HEK293 (cell line): ENCODE results near the gene P2RX1.
"Not testable (repeated sequence)": the region's sequence is repeated elsewhere in the genome, so short reads cannot be mapped to it uniquely, and the experiment has no call there.

Experiments used
- CTCF ChIA-PET: fragments of 350-600 bp; formaldehyde crosslinking; extraction: SDS; loops from one replicate; lab custom pipeline; 2021; ENCODE audit warnings: antibody characterized with exemption; lab: Yijun Ruan, JAX
- POLR2A ChIA-PET: fragments of 300-600 bp; formaldehyde crosslinking; extraction: SDS; loops from one replicate; lab custom pipeline; 2020; ENCODE audit warnings: antibody characterized with exemption, inconsistent platforms; lab: Yijun Ruan, JAX
- H3K27ac ChIP-seq: fragments of 200-500 bp; sonication (Bioruptor generic); 2 replicates; pipeline ENCODE4 v1.5.1; 2014; ENCODE audit warnings: low read depth, low read length, control low read depth, inconsistent platforms; ENCODE audit errors: extremely low read depth
- H3K36me3 ChIP-seq, 2 experiments: fragments of 200-500 bp in 1 of 2; sonication (Bioruptor generic) in 1 of 2; 1 replicate in 1 of 2; 2 replicates in 1 of 2; pipeline ENCODE4 v1.5.1; 2014 to 2017; ENCODE audit warnings: inconsistent platforms in 2 of 2, low read length in 2 of 2; ENCODE audit not compliant: control insufficient read depth in 2 of 2, insufficient read depth in 1 of 2
- H3K4me1 ChIP-seq: fragments of 200-500 bp; sonication (Bioruptor generic); 2 replicates; pipeline ENCODE4 v1.5.1; 2014; ENCODE audit warnings: mild to moderate bottlenecking, low read length, inconsistent platforms; ENCODE audit not compliant: control insufficient read depth, insufficient read depth
- H3K4me3 ChIP-seq: 2 replicates; pipeline ENCODE4 v1.5.1; 2011; ENCODE audit warnings: low read depth, mild to moderate bottlenecking, control low read depth, low read length, moderate library complexity
- H3K9me3 ChIP-seq: fragments of 200-500 bp; sonication (Bioruptor generic); 2 replicates; pipeline ENCODE4 v1.5.1; 2014; ENCODE audit warnings: low read depth, low read length, inconsistent platforms; ENCODE audit not compliant: control insufficient read depth, insufficient read depth
- KLF8 ChIP-seq: fragments of 450-650 bp; formaldehyde crosslinking; IDR thresholded peaks from 2 replicates; pipeline ENCODE4 v1.5.1; 2016; ENCODE audit warnings: missing biosample characterization, missing genetic modification characterization
- SP2 ChIP-seq: fragments of 450-650 bp; formaldehyde crosslinking; IDR thresholded peaks from 2 replicates; pipeline ENCODE4 v1.5.1; 2016; ENCODE audit warnings: missing biosample characterization, missing genetic modification characterization
- ZBTB20 ChIP-seq: fragments of 450-650 bp; formaldehyde crosslinking; IDR thresholded peaks from 2 replicates; pipeline ENCODE4 v1.5.1; 2016; ENCODE audit warnings: missing biosample characterization, missing genetic modification characterization
- ZNF146 ChIP-seq: fragments of 450-650 bp; formaldehyde crosslinking; IDR thresholded peaks from 2 replicates; pipeline ENCODE4 v1.5.1; 2016; ENCODE audit warnings: missing biosample characterization, missing genetic modification characterization
- ZNF169 ChIP-seq: fragments of 450-650 bp; formaldehyde crosslinking; IDR thresholded peaks from 2 replicates; pipeline ENCODE4 v1.5.1; 2016; ENCODE audit warnings: missing biosample characterization, missing genetic modification characterization
- ZNF248 ChIP-seq: fragments of 450-650 bp; formaldehyde crosslinking; IDR thresholded peaks from 2 replicates; pipeline ENCODE4 v1.5.1; 2017; ENCODE audit warnings: missing biosample characterization, missing genetic modification characterization
- ZNF324 ChIP-seq: fragments of 450-650 bp; formaldehyde crosslinking; IDR thresholded peaks from 2 replicates; pipeline ENCODE4 v1.5.1; 2016; ENCODE audit warnings: missing biosample characterization, missing genetic modification characterization
- ZNF341 ChIP-seq: fragments of 450-650 bp; formaldehyde crosslinking; IDR thresholded peaks from 2 replicates; pipeline ENCODE4; 2016; ENCODE audit warnings: low read depth, missing biosample characterization, missing genetic modification characterization
- ZNF549 ChIP-seq: fragments of 450-650 bp; IDR thresholded peaks from 2 replicates; pipeline ENCODE4 v1.5.1; 2018; ENCODE audit warnings: missing biosample characterization, missing genetic modification characterization, mild to moderate bottlenecking, inconsistent platforms, moderate library complexity
- ZSCAN23 ChIP-seq: fragments of 450-650 bp; formaldehyde crosslinking; IDR thresholded peaks from 2 replicates; pipeline ENCODE4 v1.5.1; 2016; ENCODE audit warnings: missing biosample characterization, missing genetic modification characterization
- TF ChIP-seq, protein P1 (sequence below): fragments of 450-650 bp; formaldehyde crosslinking; IDR thresholded peaks from 2 replicates; pipeline ENCODE4 v1.5.1; 2016; ENCODE audit warnings: missing biosample characterization, missing genetic modification characterization
- TF ChIP-seq, protein P2 (sequence below): fragments of 450-650 bp; formaldehyde crosslinking; IDR thresholded peaks from 2 replicates; pipeline ENCODE4; 2016; ENCODE audit warnings: missing biosample characterization, missing genetic modification characterization

Gene P2RX1

DNA sequence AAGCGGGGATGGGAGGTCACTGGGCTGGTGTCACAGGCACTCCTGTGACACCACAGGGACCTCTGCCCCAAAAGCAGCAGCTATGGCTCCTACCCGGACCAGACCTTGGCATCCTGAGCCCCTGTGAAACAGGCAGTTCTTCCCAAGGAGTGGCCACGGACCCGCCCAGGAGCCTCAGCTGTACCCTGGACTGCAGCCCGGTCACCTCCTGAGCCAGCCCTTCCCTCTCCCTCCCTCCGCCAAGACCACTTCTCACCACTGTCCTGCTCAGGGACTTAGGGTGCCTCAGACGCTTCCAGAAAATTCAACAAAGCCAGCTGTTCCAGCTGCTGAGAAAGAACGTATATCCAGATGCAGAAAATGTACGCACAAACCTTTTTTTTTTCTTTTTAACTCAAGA, 56.3 kb downstream of the P2RX1 start:
- Histone ChIP-seq H3K4me1 (no peaks in the 10 kb centered on the region), H3K27ac (no peak overlapping the region), H3K4me3 (no peak overlapping the region), H3K9me3 (no peaks in the 10 kb centered on the region), H3K36me3 (peaks cover 0 to 38% of the 10 kb centered on the region in 2 experiments; a peak in 2 of 3 replicates)
- TF ChIP-seq ZNF248 (tag by site-specific recombination), result no peak
- TF ChIP-seq, protein P1, sequence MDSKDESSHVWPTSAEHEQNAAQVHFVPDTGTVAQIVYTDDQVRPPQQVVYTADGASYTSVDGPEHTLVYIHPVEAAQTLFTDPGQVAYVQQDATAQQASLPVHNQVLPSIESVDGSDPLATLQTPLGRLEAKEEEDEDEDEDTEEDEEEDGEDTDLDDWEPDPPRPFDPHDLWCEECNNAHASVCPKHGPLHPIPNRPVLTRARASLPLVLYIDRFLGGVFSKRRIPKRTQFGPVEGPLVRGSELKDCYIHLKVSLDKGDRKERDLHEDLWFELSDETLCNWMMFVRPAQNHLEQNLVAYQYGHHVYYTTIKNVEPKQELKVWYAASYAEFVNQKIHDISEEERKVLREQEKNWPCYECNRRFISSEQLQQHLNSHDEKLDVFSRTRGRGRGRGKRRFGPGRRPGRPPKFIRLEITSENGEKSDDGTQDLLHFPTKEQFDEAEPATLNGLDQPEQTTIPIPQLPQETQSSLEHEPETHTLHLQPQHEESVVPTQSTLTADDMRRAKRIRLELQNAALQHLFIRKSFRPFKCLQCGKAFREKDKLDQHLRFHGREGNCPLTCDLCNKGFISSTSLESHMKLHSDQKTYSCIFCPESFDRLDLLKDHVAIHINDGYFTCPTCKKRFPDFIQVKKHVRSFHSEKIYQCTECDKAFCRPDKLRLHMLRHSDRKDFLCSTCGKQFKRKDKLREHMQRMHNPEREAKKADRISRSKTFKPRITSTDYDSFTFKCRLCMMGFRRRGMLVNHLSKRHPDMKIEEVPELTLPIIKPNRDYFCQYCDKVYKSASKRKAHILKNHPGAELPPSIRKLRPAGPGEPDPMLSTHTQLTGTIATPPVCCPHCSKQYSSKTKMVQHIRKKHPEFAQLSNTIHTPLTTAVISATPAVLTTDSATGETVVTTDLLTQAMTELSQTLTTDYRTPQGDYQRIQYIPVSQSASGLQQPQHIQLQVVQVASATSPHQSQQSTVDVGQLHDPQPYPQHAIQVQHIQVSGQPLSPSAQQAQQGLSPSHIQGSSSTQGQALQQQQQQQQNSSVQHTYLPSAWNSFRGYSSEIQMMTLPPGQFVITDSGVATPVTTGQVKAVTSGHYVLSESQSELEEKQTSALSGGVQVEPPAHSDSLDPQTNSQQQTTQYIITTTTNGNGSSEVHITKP, result 0 out of 2 replicates have a peak, but pooled peaks have one; percentile 47
- TF ChIP-seq ZNF341 (tag by site-specific recombination), result peak; percentile 29; the same call in 1 of the 2 replicates
- ChIA-PET POLR2A (interaction anchor here (0.6 to 0.9 kb wide), 2 partner anchors 14 to 192 kb away, joined by 3 to 4 read pairs; partner anchors contain the start of gene NCBP3), CTCF (interaction anchor here (0.8 to 1.0 kb wide), 2 partner anchors 11 to 122 kb away, joined by 3 to 4 read pairs; no protein-coding TSS in a partner anchor)

DNA sequence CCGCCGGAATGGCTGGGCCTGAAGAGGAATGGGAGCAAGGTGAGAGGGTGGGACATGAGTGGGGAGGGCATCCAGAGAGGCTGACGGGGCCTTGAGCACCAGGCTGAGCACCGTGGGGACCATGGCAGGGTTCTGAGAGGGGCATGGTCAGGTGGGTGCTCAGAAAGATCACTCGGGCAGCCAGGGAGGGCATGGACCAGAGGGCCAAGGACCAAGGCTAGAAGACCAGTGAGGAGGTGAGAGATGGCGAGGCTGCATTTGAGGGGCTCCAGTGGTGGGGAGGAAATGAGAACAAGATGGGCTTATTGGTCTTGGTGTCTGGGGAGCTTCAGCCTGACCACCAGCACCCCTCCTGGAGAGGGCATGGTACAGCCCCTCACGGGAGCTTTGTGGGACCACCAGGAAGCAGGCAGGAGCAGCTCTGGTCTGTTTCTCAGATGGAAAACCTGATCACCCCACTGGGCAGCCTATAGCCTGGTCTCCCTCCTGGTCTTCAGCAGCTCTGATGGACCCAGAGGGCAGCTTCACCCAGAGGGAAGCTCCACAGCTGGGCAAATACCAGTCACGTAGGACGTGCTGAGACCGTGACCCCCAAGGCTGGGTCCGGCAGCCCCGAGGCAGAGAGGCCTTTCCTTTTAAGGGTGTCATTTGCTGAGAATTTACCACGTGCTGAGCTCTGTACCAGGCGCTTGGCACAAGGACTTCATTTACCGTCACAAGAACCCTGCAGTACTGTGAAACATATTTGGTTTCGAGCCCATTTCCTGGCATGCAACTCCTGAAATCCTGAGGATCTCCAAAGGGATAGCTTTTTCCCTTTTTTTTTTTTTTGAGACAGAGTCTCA, 58.8 kb downstream of the P2RX1 start:
- TF ChIP-seq, protein P1, result peak; percentile 35; the same call in 1 of the 2 replicates
- TF ChIP-seq SP2, result 0 out of 2 replicates have a peak, but pooled peaks have one; percentile 7
- TF ChIP-seq ZNF324, result no peak
- no peak for TF ChIP-seq ZNF146 (tag by site-specific recombination)
- no peak for TF ChIP-seq ZSCAN23 (tag by site-specific recombination)
- no peak for TF ChIP-seq ZBTB20 (tag by site-specific recombination)
- TF ChIP-seq KLF8 (tag by site-specific recombination), result no peak
- no peak for TF ChIP-seq ZNF248 (tag by site-specific recombination)
- TF ChIP-seq, protein P2, sequence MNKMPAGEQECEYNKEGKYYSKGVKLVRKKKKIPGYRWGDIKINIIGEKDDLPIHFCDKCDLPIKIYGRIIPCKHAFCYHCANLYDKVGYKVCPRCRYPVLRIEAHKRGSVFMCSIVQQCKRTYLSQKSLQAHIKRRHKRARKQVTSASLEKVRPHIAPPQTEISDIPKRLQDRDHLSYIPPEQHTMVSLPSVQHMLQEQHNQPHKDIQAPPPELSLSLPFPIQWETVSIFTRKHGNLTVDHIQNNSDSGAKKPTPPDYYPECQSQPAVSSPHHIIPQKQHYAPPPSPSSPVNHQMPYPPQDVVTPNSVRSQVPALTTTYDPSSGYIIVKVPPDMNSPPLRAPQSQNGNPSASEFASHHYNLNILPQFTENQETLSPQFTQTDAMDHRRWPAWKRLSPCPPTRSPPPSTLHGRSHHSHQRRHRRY (tag by site-specific recombination), result no peak
- TF ChIP-seq ZNF169, result no peak
- TF ChIP-seq ZNF549 (tag by site-specific recombination), result no peak
- CTCF ChIA-PET, result interaction anchor here (0.6 to 2.8 kb wide), 4 partner anchors 13 to 462 kb away, joined by 3 to 28 read pairs (median 6); partner anchors contain the start of gene NCBP3
- POLR2A ChIA-PET, result interaction anchor here (1.4 kb wide), 1 partner anchor 11 kb away, joined by 3 read pairs; no protein-coding TSS in a partner anchor

DNA sequence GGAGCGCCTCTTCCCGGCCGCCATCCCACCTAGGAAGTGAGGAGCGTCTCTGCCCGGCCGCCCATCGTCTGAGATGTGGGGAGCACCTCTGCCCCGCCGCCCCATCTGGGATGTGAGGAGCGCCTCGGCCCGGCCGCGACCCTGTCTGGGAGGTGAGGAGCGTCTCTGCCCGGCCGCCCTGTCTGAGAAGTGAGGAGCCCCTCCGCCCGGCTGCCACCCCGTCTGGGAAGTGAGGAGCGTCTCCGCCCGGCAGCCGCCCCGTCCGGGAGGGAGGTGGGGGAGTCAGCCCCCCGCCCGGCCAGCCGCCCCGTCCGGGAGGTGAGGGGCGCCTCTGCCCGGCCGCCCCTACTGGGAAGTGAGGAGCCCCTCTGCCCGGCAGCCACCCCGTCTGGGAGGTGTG, 62.1 kb downstream of the P2RX1 start:
- H3K27ac ChIP-seq, H3K9me3 ChIP-seq, POLR2A ChIA-PET, H3K4me1 ChIP-seq, H3K36me3 ChIP-seq, H3K4me3 ChIP-seq: not testable (repeated sequence)
- CTCF ChIA-PET, result interaction anchor here (0.9 to 1.0 kb wide), 2 partner anchors 10 to 116 kb away, joined by 3 to 8 read pairs; no protein-coding TSS in a partner anchor

More for the DNA sequence above, 58.8 kb downstream of the P2RX1 start:
- H3K36me3 ChIP-seq, result peaks cover 0 to 29% of the 10 kb centered on the region in 2 experiments; a peak in 2 of 3 replicates
- no peaks in the 10 kb centered on the region for H3K4me1 ChIP-seq
- H3K4me3 ChIP-seq, result no peak overlapping the region
- H3K27ac ChIP-seq, result no peak overlapping the region
- H3K9me3 ChIP-seq, result no peaks in the 10 kb centered on the region
